RWPE2 (cell line): ENCODE measurements around the gene AQR.
"Not testable (repeated sequence)": the region's sequence is repeated elsewhere in the genome, so short reads cannot be mapped to it uniquely, and the experiment has no call there.

ENCODE experiments used
- ATAC-seq: fragments of 200-7000 bp; cut with Tn5 transposase; 3 replicates; pipeline ENCODE4 v1.9.1; 2021; ENCODE audit warnings: low read depth
- DNase-seq: peaks from one replicate; pipeline ENCODE4 v3.0.0-alpha.2; 2020; ENCODE audit warnings: low spot score
- H3K27ac ChIP-seq: fragments of 450-650 bp; 2 replicates; pipeline ENCODE4 v1.5.1; 2017; ENCODE audit warnings: mild to moderate bottlenecking; ENCODE audit not compliant: poor library complexity, severe bottlenecking
- H3K27me3 ChIP-seq: fragments of 250-450 bp; sonication (Bioruptor Pico); 2 replicates; pipeline ENCODE4 v1.5.1; 2021; ENCODE audit warnings: mild to moderate bottlenecking, moderate library complexity; ENCODE audit not compliant: insufficient read depth, poor library complexity, severe bottlenecking
- H3K36me3 ChIP-seq: fragments of 250-450 bp; sonication (Bioruptor Pico); 2 replicates; pipeline ENCODE4 v1.5.1; 2020; ENCODE audit warnings: low read depth, mild to moderate bottlenecking, moderate library complexity
- H3K4me1 ChIP-seq: fragments of 250-450 bp; sonication (Bioruptor Pico); 2 replicates; pipeline ENCODE4 v1.5.1; 2021; ENCODE audit warnings: mild to moderate bottlenecking, moderate library complexity; ENCODE audit not compliant: insufficient read depth, poor library complexity, severe bottlenecking
- H3K4me3 ChIP-seq: fragments of 250-450 bp; sonication (Bioruptor Pico); 2 replicates; pipeline ENCODE4 v1.5.1; 2021; ENCODE audit warnings: mild to moderate bottlenecking, moderate library complexity; ENCODE audit not compliant: severe bottlenecking
- H3K9me3 ChIP-seq: fragments of 250-450 bp; sonication (Bioruptor Pico); 2 replicates; pipeline ENCODE4 v1.5.1; 2021; ENCODE audit warnings: mild to moderate bottlenecking, moderate library complexity; ENCODE audit not compliant: severe bottlenecking
- CTCF ChIP-seq: fragments of 450-650 bp; IDR thresholded peaks from one replicate; pipeline ENCODE4 v1.5.1; 2017; ENCODE audit warnings: mild to moderate bottlenecking, moderate library complexity; ENCODE audit not compliant: poor library complexity, severe bottlenecking

The AQR gene

GRCh38 chr15:34970098-34970643, 629 bp upstream of the AQR start:
- DNase-seq, ATAC-seq, H3K27ac ChIP-seq, H3K4me1 ChIP-seq, H3K9me3 ChIP-seq, H3K27me3 ChIP-seq: not testable (repeated sequence)
- TF ChIP-seq CTCF = peak; percentile 71
- H3K36me3 ChIP-seq = peaks cover 18% of the 10 kb centered on the region
- H3K4me3 ChIP-seq = peak overlapping the region; percentile 94

- no peaks in the 10 kb centered on the region for H3K9me3 ChIP-seq
- no peak for ATAC-seq
- no peak for DNase-seq
- H3K27me3 ChIP-seq = no peaks in the 10 kb centered on the region
- H3K4me1 ChIP-seq = peaks cover 5% of the 10 kb centered on the region
- TF ChIP-seq CTCF = no peak
- peaks cover 74% of the 10 kb centered on the region for H3K36me3 ChIP-seq
- no peak overlapping the region for H3K27ac ChIP-seq
- H3K4me3 ChIP-seq = no peak overlapping the region
Measured at GRCh38 chr15:34964277-34964676, 5.3 kb downstream of the AQR start.

- ATAC-seq = no peak
- no peaks in the 10 kb centered on the region for H3K27me3 ChIP-seq
- DNase-seq = no peak
- no peaks in the 10 kb centered on the region for H3K9me3 ChIP-seq
- peaks cover 66% of the 10 kb centered on the region for H3K36me3 ChIP-seq
- H3K4me3 ChIP-seq = no peak overlapping the region
- TF ChIP-seq CTCF = no peak
- no peaks in the 10 kb centered on the region for H3K4me1 ChIP-seq
- H3K27ac ChIP-seq = no peak overlapping the region
Measured at GRCh38 chr15:34953851-34954250, 15.7 kb downstream of the AQR start.

- Histone ChIP-seq H3K27me3 (no peaks in the 10 kb centered on the region), H3K27ac (no peak overlapping the region), H3K36me3 (peaks cover 71% of the 10 kb centered on the region), H3K4me1 (no peaks in the 10 kb centered on the region), H3K4me3 (no peak overlapping the region), H3K9me3 (no peaks in the 10 kb centered on the region)
- TF ChIP-seq CTCF = no peak
- DNase-seq = no peak
- ATAC-seq = no peak
Measured at GRCh38 chr15:34952481-34952880, 17.1 kb downstream of the AQR start.

GRCh38 chr15:34951993-34952392, 17.5 kb downstream of the AQR start:
- TF ChIP-seq CTCF = no peak
- H3K27ac ChIP-seq = no peak overlapping the region
- H3K9me3 ChIP-seq = no peaks in the 10 kb centered on the region
- H3K4me3 ChIP-seq = no peak overlapping the region
- peaks cover 68% of the 10 kb centered on the region for H3K36me3 ChIP-seq
- no peaks in the 10 kb centered on the region for H3K4me1 ChIP-seq
- DNase-seq = no peak
- H3K27me3 ChIP-seq = no peaks in the 10 kb centered on the region
- ATAC-seq = no peak
